K562 (cell line): ENCODE data around the gene OTULIN. TPM values are rescaled to one million over a fixed set of nuclear protein-coding genes. Genes with fewer than 3 reads are reported as not detected.

ENCODE experiments used
- CBX3 ChIP-seq, 2 experiments: IDR thresholded peaks; 1 replicate in 1 of 2; 2 replicates in 1 of 2; pipeline ENCODE4 v1.6.1; 2012; ENCODE audit warnings: inconsistent platforms in 2 of 2, low read length in 2 of 2, borderline replicate concordance in 1 of 2, control low read depth in 1 of 2
- HES1 ChIP-seq: fragments of 450-650 bp; IDR thresholded peaks from 2 replicates; pipeline ENCODE4 v1.6.1; 2016; ENCODE audit warnings: low read depth, mild to moderate bottlenecking, moderate library complexity
- JUND ChIP-seq, 2 experiments: IDR thresholded peaks; 2 replicates in 1 of 2; 3 replicates in 1 of 2; pipeline ENCODE4 v1.6.1; 2011; ENCODE audit warnings: borderline replicate concordance in 2 of 2, low read depth in 2 of 2, low read length in 2 of 2, improper control_type of control experiment in 1 of 2, missing biosample characterization in 1 of 2, missing genetic modification characterization in 1 of 2, missing genetic modification reagents in 1 of 2
- PRDM10 ChIP-seq: fragments of 450-650 bp; IDR thresholded peaks from 2 replicates; pipeline ENCODE4 v1.6.1; 2018; ENCODE audit not compliant: partially characterized antibody
- TRIM24 ChIP-seq, 2 experiments: fragments of 450-650 bp; IDR thresholded peaks; 2 replicates each; pipeline ENCODE4 v1.6.1; 2016
- TRIM28 ChIP-seq: fragments of 450-650 bp; IDR thresholded peaks from 2 replicates; pipeline ENCODE4 v1.6.1; 2017
- ZBTB11 ChIP-seq, 3 experiments: fragments of 200-800 bp in 1 of 3; fragments of 250-450 bp in 1 of 3; fragments of 450-650 bp in 1 of 3; sonication (Bioruptor Pico) in 1 of 3; sonication (Bioruptor generic) in 1 of 3; formaldehyde crosslinking in 1 of 3; IDR thresholded peaks; 2 replicates each; pipeline versions ENCODE4 v1.6.1 to v1.8.0; 2016 to 2022; ENCODE audit warnings: mild to moderate bottlenecking in 2 of 3, missing genetic modification characterization in 2 of 3, missing compliant biosample characterization in 1 of 3, moderate library complexity in 1 of 3
- ZEB2 ChIP-seq: fragments of 450-650 bp; IDR thresholded peaks from 2 replicates; pipeline ENCODE4 v1.6.1; 2016
- ZNF316 ChIP-seq: fragments of 450-650 bp; IDR thresholded peaks from 2 replicates; pipeline ENCODE4 v1.6.1; 2016
- polyA plus RNA-seq, 8 experiments: library from polyadenylated mRNA; depleted of rRNA in 4 of 8; stranded (reverse) in 5 of 8; unstranded in 3 of 8; fragments of >200 nt; fragmentation: Nextera tagmentation in 2 of 8; fragmentation: Illumina TruSeq in 1 of 8; extraction: Ambion mirVana in 2 of 8; extraction: Trizol in 1 of 8; gene quantifications; 2 replicates each; pipeline versions ENCODE4 v1.2.1 to v1.2.3, GENCODE V29; 2011 to 2014; ENCODE audit warnings: inconsistent platforms in 1 of 8, missing spikeins in 1 of 8
- total RNA-seq, 7 experiments: library from RNA; depleted of rRNA in 6 of 7; stranded (reverse); fragments of >200 nt in 6 of 7; fragmentation: Illumina TruSeq in 2 of 7; extraction: Trizol in 2 of 7; gene quantifications; 2 replicates each; pipeline versions ENCODE4 v1.2.1 to v1.2.3, GENCODE V29; 2011 to 2021; ENCODE audit warnings: low replicate concordance in 1 of 7
- TF ChIP-seq, protein P1 (sequence below): IDR thresholded peaks from 2 replicates; pipeline ENCODE4 v1.6.1; 2016; ENCODE audit warnings: missing genetic modification characterization, missing compliant biosample characterization

OTULIN gene
- total and polyA plus RNA-seq, 9 of the 15 experiments (the other 6 are each of a cell fraction or from before 2014, with no cell fraction given), result 3.3 to 33.6 (median 20.1) TPM

DNA sequence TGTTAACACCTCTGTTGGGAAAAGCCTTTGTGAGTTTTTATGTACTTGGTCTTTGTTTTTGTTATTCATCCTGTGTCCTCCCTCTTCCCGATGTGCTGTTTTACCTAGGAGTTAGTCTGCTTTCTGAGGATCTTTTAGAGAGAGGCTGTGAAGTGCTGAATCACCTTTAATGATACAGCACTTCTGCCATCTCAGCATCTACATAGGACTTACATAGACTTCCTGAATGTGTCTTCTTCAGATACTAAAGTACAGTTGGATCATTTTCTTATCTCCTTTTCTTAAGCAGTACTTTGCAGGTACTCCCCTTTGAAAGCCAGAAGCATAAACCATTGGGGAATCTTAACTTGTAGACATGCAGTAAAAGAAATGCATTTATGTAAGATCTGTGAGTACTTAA is 31.5 kb downstream of the OTULIN start (continued):
- TF ChIP-seq PRDM10 (peak; percentile 11), TRIM24 (IDR thresholded peaks at IDR 0.05) (peak; percentile 47 to 62; a peak in 3 of 4 replicates), JUND (IDR thresholded peaks at IDR 0.05; ENCODE audit: borderline replicate concordance, low read depth, low read length) (peak; percentile 61; the same call in 1 of the 2 replicates), JUND (tag; IDR thresholded peaks at IDR 0.05; ENCODE audit: borderline replicate concordance, low read depth, low read length) (no peak; the same call in 2 of the 3 replicates), CBX3 (IDR thresholded peaks at IDR 0.05; ENCODE audit: borderline replicate concordance in 1 of 2, low read length in 2 of 2) (0 out of 3 replicates have a peak, but pooled peaks of 1 of the 2 experiments have one; percentile 14), ZNF316 (peak; percentile 100), ZBTB11 (CRISPR knock-in tag; IDR thresholded peaks at IDR 0.05) (0 out of 6 replicates have a peak, but pooled peaks of 1 of the 3 experiments have one; percentile 26), ZEB2 (peak; percentile 78), HES1 (no peak), TRIM28 (0 out of 2 replicates have a peak, but pooled peaks have one; percentile 32)
- TF ChIP-seq, protein P1, sequence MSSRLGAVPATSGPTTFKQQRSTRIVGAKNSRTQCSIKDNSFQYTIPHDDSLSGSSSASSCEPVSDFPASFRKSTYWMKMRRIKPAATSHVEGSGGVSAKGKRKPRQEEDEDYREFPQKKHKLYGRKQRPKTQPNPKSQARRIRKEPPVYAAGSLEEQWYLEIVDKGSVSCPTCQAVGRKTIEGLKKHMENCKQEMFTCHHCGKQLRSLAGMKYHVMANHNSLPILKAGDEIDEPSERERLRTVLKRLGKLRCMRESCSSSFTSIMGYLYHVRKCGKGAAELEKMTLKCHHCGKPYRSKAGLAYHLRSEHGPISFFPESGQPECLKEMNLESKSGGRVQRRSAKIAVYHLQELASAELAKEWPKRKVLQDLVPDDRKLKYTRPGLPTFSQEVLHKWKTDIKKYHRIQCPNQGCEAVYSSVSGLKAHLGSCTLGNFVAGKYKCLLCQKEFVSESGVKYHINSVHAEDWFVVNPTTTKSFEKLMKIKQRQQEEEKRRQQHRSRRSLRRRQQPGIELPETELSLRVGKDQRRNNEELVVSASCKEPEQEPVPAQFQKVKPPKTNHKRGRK, result no peak
